CD4-positive, alpha-beta T cell treated with Interleukin-4 for 1 hour (primary cell): ENCODE data around the gene TNKS1BP1.

Experiments used
- DNase-seq, 2 donors: peaks; one replicate each; pipeline ENCODE4 v3.0.0-alpha.2; 2020 to 2022

TNKS1BP1 gene

GRCh38 chr11:57324154-57324885 lies 432 bp downstream of the TNKS1BP1 start:
- no peak for DNase-seq

GRCh38 chr11:57323855-57324153 lies 948 bp downstream of the TNKS1BP1 start:
- DNase-seq = no peak

- no peak for DNase-seq
Observed at GRCh38 chr11:57323167-57323854, 1.4 kb downstream of the TNKS1BP1 start.

GRCh38 chr11:57322256-57323166 lies 2.2 kb downstream of the TNKS1BP1 start:
- no peak for DNase-seq

- no peak for DNase-seq
Observed at GRCh38 chr11:57321388-57322255, 3.1 kb downstream of the TNKS1BP1 start.

- no peak for DNase-seq
Observed at GRCh38 chr11:57320719-57321387, 3.9 kb downstream of the TNKS1BP1 start.

- DNase-seq = no peak
Observed at GRCh38 chr11:57320067-57320718, 4.6 kb downstream of the TNKS1BP1 start.

- no peak for DNase-seq
Observed at GRCh38 chr11:57318178-57318577, 6.6 kb downstream of the TNKS1BP1 start.

- DNase-seq = no peak
Observed at GRCh38 chr11:57316017-57316416, 8.7 kb downstream of the TNKS1BP1 start.

- no peak for DNase-seq
Observed at GRCh38 chr11:57315491-57315890, 9.3 kb downstream of the TNKS1BP1 start.

GRCh38 chr11:57314221-57314973 lies 10.4 kb downstream of the TNKS1BP1 start:
- no peak for DNase-seq

GRCh38 chr11:57313788-57314135 lies 11.0 kb downstream of the TNKS1BP1 start:
- DNase-seq = no peak

GRCh38 chr11:57313071-57313787 lies 11.5 kb downstream of the TNKS1BP1 start:
- no peak for DNase-seq

GRCh38 chr11:57312511-57313021 lies 12.2 kb downstream of the TNKS1BP1 start:
- no peak for DNase-seq

GRCh38 chr11:57311109-57311936 lies 13.4 kb downstream of the TNKS1BP1 start:
- peak; percentile 30 to 53 for DNase-seq

GRCh38 chr11:57310630-57311086 lies 14.1 kb downstream of the TNKS1BP1 start:
- DNase-seq = no peak

- no peak for DNase-seq
Observed at GRCh38 chr11:57310091-57310490, 14.7 kb downstream of the TNKS1BP1 start.

- DNase-seq = no peak
Observed at GRCh38 chr11:57309106-57310059, 15.4 kb downstream of the TNKS1BP1 start.
